Right lobe of liver (tissue), 4 donors: ENCODE measurements around the gene DOCK1.

ENCODE experiments used
- POLR2A ChIP-seq: fragments of 450-650 bp; IDR thresholded peaks from one replicate; pipeline ENCODE4 v1.6.1; 2017; ENCODE audit warnings: antibody characterized with exemption, mild to moderate bottlenecking
- TF ChIP-seq, protein P1 (sequence below), 4 donors: fragments of 200-600 bp in 3 of 4; fragments of 450-650 bp in 1 of 4; IDR thresholded peaks; one replicate each; pipeline versions ENCODE4 v1.5.1 to v1.8.0; 2016 to 2022; ENCODE audit warnings: antibody characterized with exemption in 4 of 4, mild to moderate bottlenecking in 2 of 4
- donor health status: DM: no; HTN: no; CAD: no.
- donor health status: DM: no; HTN: no; CAD: no.
- donor health status: DM: no; HTN: yes; CAD: no.

GRCh38 chr10:126898460-126898859 is 6.8 kb upstream of the DOCK1 start:
- TF ChIP-seq, protein P1, sequence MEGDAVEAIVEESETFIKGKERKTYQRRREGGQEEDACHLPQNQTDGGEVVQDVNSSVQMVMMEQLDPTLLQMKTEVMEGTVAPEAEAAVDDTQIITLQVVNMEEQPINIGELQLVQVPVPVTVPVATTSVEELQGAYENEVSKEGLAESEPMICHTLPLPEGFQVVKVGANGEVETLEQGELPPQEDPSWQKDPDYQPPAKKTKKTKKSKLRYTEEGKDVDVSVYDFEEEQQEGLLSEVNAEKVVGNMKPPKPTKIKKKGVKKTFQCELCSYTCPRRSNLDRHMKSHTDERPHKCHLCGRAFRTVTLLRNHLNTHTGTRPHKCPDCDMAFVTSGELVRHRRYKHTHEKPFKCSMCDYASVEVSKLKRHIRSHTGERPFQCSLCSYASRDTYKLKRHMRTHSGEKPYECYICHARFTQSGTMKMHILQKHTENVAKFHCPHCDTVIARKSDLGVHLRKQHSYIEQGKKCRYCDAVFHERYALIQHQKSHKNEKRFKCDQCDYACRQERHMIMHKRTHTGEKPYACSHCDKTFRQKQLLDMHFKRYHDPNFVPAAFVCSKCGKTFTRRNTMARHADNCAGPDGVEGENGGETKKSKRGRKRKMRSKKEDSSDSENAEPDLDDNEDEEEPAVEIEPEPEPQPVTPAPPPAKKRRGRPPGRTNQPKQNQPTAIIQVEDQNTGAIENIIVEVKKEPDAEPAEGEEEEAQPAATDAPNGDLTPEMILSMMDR (IDR thresholded peaks at IDR 0.05), result no peak
- TF ChIP-seq POLR2A, result no peak
